DND-41 (cell line): Measurements from ENCODE around the gene CFAP97D2.

Source experiments
- EZH2 ChIP-seq: IDR thresholded peaks from 3 replicates; pipeline ENCODE4 v1.6.1; 2012; ENCODE audit warnings: borderline replicate concordance, low read depth, mild to moderate bottlenecking, moderate library complexity, low read length, inconsistent platforms; ENCODE audit not compliant: severe bottlenecking
- TF ChIP-seq, protein P1 (sequence below): IDR thresholded peaks from 2 replicates; pipeline ENCODE4 v1.5.1; 2012; ENCODE audit warnings: borderline replicate concordance, low read length, moderate library complexity, mild to moderate bottlenecking; ENCODE audit not compliant: poor library complexity, severe bottlenecking; ENCODE audit errors: extremely low read depth

DNA sequence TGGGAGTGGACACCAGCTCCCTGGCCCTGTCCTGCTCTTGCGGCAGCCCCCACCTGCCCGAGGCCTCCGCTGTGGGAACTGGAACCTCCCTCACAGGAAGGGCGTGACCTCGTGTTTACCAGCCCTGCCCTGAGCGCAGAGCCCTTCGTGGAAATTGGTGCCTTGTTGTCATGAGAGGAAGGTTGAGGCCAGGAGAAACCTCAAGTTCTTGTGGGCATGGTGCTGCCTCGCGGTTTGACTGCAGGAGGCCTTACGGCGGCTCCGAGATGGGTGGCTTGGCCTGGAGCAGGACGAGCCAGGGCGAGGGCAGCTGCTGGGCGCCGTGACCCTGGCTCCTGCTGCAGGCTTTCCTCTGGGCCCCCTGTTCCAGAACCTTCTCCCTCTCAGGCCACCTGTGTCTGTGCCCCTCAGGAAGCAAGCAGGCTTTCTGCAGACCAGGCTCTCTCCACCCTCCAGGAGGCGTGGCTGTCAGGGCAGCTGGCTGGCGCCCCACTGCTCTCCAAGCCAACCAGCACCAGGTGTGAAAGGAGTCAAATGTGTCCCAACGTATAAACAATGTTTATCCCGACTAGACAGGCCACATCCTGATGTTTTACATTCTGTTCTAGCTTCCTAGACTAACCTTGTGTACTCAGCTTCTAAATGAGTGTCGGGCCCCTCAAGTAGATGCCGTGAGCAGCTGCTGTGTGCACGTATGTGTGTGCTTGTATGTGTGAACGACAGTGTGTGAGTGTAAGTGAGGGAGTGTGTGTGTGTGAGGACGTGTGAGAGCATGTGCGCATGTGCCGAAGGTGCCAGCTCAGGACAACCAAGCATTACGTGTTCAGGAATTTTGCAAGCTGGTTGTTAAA lies 36.2 kb upstream of the CFAP97D2 start:
- TF ChIP-seq EZH2 = no peak
- TF ChIP-seq, protein P1, sequence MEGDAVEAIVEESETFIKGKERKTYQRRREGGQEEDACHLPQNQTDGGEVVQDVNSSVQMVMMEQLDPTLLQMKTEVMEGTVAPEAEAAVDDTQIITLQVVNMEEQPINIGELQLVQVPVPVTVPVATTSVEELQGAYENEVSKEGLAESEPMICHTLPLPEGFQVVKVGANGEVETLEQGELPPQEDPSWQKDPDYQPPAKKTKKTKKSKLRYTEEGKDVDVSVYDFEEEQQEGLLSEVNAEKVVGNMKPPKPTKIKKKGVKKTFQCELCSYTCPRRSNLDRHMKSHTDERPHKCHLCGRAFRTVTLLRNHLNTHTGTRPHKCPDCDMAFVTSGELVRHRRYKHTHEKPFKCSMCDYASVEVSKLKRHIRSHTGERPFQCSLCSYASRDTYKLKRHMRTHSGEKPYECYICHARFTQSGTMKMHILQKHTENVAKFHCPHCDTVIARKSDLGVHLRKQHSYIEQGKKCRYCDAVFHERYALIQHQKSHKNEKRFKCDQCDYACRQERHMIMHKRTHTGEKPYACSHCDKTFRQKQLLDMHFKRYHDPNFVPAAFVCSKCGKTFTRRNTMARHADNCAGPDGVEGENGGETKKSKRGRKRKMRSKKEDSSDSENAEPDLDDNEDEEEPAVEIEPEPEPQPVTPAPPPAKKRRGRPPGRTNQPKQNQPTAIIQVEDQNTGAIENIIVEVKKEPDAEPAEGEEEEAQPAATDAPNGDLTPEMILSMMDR = no peak
